NB4 (cell line): ENCODE results near the gene CTTNBP2NL.

Source experiments
- CTCF ChIP-seq: IDR thresholded peaks from one replicate; pipeline ENCODE4 v1.5.1; 2012; ENCODE audit warnings: low read depth, low read length
- MYC ChIP-seq: IDR thresholded peaks from 2 replicates; pipeline ENCODE4 v1.6.1; 2011; ENCODE audit warnings: low read depth, low read length
- POLR2A ChIP-seq: IDR thresholded peaks from 2 replicates; pipeline ENCODE4 v1.6.1; 2011; ENCODE audit warnings: mild to moderate bottlenecking; ENCODE audit not compliant: insufficient read length; ENCODE audit errors: extremely low read depth

DNA sequence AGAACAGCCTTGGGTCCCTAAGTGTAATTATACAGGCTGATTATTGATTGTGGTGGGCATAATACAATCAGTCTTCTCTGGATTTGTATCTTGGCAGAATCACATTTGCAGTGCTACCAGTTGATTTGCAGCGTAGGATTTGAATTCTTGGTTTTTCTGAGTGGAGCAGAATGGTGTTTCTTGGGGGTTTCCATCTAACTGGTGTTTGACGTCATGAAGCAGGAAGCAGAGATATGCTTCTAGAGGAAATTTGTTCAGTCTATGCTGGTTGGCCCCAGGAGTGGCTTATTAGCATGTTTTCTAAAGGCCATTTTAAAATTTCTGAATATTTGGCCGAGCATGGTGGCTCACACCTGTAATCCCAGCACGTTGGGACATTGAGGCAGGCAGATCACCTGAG is 3.4 kb downstream of the CTTNBP2NL start:
- TF ChIP-seq CTCF (no peak), POLR2A (no peak), MYC (no peak)
